ENCODE measurements around the gene SCAF4. TPM values are rescaled to one million over a fixed set of nuclear protein-coding genes. Genes with fewer than 3 reads are reported as not detected.

SCAF4 gene
- total and polyA plus RNA-seq, 9 of the 15 experiments (the other 6 are each of a cell fraction or from before 2014, with no cell fraction given), result 2.3 to 55.7 (median 17.2) TPM

DNA sequence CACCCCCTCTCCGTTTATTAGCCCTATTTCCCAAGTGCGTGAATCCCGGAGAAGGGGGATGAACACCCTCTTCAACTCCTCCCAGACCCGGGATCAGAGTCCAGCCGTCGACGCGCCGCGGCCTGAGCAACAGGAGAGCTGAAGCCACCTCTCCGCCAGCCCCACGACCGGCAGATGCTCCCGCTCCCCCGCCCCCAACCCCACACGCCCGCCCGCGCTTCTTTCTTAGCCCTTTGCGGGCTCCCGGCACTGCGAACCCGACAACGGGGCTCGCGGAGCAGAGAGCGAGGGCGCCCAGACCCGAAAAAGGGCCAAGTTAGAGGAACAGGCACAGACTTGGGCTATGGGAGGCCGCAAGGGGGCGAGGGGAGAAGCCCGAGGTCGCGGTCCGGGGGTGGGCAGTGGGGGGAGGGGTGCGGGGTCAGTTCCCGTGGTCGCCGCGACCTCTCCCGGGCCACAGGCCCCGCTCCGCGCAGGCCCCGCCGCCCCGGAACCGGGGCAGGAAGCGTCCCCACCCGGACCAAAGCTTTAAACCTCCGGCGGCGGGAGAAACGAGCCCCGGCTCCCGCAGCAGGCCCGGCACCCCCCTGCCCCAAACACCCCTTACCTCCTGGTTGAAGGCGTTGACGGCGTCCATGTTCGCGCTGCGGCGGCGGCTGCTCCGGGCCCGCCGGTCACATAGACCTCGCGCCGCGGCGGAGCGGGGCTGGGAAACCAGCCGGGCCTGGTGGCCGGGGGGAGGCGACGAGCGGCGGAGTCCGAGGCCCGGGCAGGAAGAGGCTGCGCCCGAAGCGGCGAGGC, 662 bp downstream of the SCAF4 start (continued):
- TF ChIP-seq, protein P1, sequence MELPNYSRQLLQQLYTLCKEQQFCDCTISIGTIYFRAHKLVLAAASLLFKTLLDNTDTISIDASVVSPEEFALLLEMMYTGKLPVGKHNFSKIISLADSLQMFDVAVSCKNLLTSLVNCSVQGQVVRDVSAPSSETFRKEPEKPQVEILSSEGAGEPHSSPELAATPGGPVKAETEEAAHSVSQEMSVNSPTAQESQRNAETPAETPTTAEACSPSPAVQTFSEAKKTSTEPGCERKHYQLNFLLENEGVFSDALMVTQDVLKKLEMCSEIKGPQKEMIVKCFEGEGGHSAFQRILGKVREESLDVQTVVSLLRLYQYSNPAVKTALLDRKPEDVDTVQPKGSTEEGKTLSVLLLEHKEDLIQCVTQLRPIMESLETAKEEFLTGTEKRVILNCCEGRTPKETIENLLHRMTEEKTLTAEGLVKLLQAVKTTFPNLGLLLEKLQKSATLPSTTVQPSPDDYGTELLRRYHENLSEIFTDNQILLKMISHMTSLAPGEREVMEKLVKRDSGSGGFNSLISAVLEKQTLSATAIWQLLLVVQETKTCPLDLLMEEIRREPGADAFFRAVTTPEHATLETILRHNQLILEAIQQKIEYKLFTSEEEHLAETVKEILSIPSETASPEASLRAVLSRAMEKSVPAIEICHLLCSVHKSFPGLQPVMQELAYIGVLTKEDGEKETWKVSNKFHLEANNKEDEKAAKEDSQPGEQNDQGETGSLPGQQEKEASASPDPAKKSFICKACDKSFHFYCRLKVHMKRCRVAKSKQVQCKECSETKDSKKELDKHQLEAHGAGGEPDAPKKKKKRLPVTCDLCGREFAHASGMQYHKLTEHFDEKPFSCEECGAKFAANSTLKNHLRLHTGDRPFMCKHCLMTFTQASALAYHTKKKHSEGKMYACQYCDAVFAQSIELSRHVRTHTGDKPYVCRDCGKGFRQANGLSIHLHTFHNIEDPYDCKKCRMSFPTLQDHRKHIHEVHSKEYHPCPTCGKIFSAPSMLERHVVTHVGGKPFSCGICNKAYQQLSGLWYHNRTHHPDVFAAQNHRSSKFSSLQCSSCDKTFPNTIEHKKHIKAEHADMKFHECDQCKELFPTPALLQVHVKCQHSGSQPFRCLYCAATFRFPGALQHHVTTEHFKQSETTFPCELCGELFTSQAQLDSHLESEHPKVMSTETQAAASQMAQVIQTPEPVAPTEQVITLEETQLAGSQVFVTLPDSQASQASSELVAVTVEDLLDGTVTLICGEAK (IDR thresholded peaks at IDR 0.05), result peak; percentile 51; the same call in 1 of the 2 replicates
- TF ChIP-seq, protein P1 (CRISPR knock-in tag; IDR thresholded peaks at IDR 0.05), result no peak
- TF ChIP-seq SIN3A (IDR thresholded peaks at IDR 0.05; ENCODE audit: borderline replicate concordance in 2 of 2, control insufficient read depth in 1 of 2, low read depth in 2 of 2, low read length in 2 of 2), result peak in 1 of 2 experiments; percentile 52; a peak in 1 of 4 replicates
- no peak for TF ChIP-seq RUNX1 (IDR thresholded peaks at IDR 0.05; ENCODE audit: low read depth)
- no peak for TF ChIP-seq ETV6 (IDR thresholded peaks at IDR 0.05; ENCODE audit: borderline replicate concordance in 1 of 2, low read depth in 2 of 2, low read length in 1 of 2)
- 0 out of 2 replicates have a peak, but pooled peaks have one; percentile 26 for TF ChIP-seq ETV6 (CRISPR knock-in tag; IDR thresholded peaks at IDR 0.05; ENCODE audit: borderline replicate concordance)
- no peak for TF ChIP-seq NR2C1 (IDR thresholded peaks at IDR 0.05)
- TF ChIP-seq NR2C1 (tag; IDR thresholded peaks at IDR 0.05), result no peak
- no peak for TF ChIP-seq HNRNPL (IDR thresholded peaks at IDR 0.05; ENCODE audit: low read depth, low read length)
- TF ChIP-seq ESRRB (CRISPR knock-in tag; IDR thresholded peaks at IDR 0.05; ENCODE audit: borderline replicate concordance), result no peak
- TF ChIP-seq ZFX (CRISPR knock-in tag; IDR thresholded peaks at IDR 0.05), result no peak
- TF ChIP-seq RBM22 (IDR thresholded peaks at IDR 0.05; ENCODE audit: low read depth, low read length, poor library complexity, severe bottlenecking), result peak; percentile 65
- TF ChIP-seq, protein P2, sequence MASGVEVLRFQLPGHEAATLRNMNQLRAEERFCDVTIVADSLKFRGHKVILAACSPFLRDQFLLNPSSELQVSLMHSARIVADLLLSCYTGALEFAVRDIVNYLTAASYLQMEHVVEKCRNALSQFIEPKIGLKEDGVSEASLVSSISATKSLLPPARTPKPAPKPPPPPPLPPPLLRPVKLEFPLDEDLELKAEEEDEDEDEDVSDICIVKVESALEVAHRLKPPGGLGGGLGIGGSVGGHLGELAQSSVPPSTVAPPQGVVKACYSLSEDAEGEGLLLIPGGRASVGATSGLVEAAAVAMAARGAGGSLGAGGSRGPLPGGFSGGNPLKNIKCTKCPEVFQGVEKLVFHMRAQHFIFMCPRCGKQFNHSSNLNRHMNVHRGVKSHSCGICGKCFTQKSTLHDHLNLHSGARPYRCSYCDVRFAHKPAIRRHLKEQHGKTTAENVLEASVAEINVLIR (CRISPR knock-in tag; IDR thresholded peaks at IDR 0.05), result no peak

All from K562 (cell line).